ENCODE measurements around the gene BORCS5. TPM values are rescaled to one million over a fixed set of nuclear protein-coding genes. Genes with fewer than 3 reads are reported as not detected.
A peak's percentile ranks its signal among the peaks of the same experiment; 100 is the strongest.
"Not testable (repeated sequence)": the region's sequence is repeated elsewhere in the genome, so short reads cannot be mapped to it uniquely, and the experiment has no call there.

Gene BORCS5
- total and polyA plus RNA-seq, 7 experiments from 2014 or later, result 8.4 to 28.2 (median 18.6) TPM

GRCh38 chr12:12408265-12408690, 51.4 kb downstream of the BORCS5 start:
- Histone ChIP-seq H3K36me3 (ENCODE audit: control insufficient read depth in 2 of 3, insufficient read depth in 3 of 3, low read length in 3 of 3) (no peaks in the 10 kb centered on the region), H3K27me3 (ENCODE audit: control insufficient read depth in 2 of 2, insufficient read depth in 2 of 2, low read length in 2 of 2) (no peaks in the 10 kb centered on the region), H3K27ac (ENCODE audit: low read depth, low read length) (no peak overlapping the region), H3K4me3 (ENCODE audit: low read length) (no peak overlapping the region), H3K4me1 (ENCODE audit: control insufficient read depth in 2 of 2, insufficient read depth in 2 of 2, low read length in 2 of 2) (peaks cover 8 to 11% of the 10 kb centered on the region in 2 donors), H3K9me3 (ENCODE audit: control insufficient read depth in 2 of 3, low read length in 3 of 3) (no peaks in the 10 kb centered on the region)
- ChIA-PET CTCF (no interaction called here), POLR2A (no interaction called here)
- intact Hi-C loops (cut with micrococcal nuclease), result loop anchor here in 1 of 2 donors (5.0 kb wide), 1 partner anchor 34 kb away; no protein-coding TSS in a partner anchor
- DNase-seq, result peak in 1 of 9 donors; percentile 25
- peak; percentile 40 for ATAC-seq
- H3K9me3 Mint-ChIP-seq, result peaks cover 0 to 8% (median 0%) of the 10 kb centered on the region in 11 donors
- H3K4me3 Mint-ChIP-seq, result peak overlapping the region in 1 of 10 donors; percentile 9
- H3K36me3 Mint-ChIP-seq, result peaks cover 0 to 35% (median 21%) of the 10 kb centered on the region in 5 donors
- H3K27me3 Mint-ChIP-seq, result no peaks in the 10 kb centered on the region
- H3K27ac Mint-ChIP-seq, result peak overlapping the region in 8 of 9 donors; percentile 0 to 76 (median 57)
- peaks cover 14 to 44% (median 33%) of the 10 kb centered on the region in 7 donors for H3K4me1 Mint-ChIP-seq

- H3K4me3 ChIP-seq (ENCODE audit: low read length); CTCF ChIA-PET; H3K9me3 Mint-ChIP-seq; POLR2A ChIA-PET; ATAC-seq; H3K27ac ChIP-seq (ENCODE audit: low read depth, low read length); H3K27me3 Mint-ChIP-seq; H3K9me3 ChIP-seq (ENCODE audit: control insufficient read depth in 2 of 3, low read length in 3 of 3); H3K4me3 Mint-ChIP-seq; DNase-seq; H3K36me3 ChIP-seq (ENCODE audit: control insufficient read depth in 2 of 3, insufficient read depth in 3 of 3, low read length in 3 of 3); H3K27me3 ChIP-seq (ENCODE audit: control insufficient read depth in 2 of 2, insufficient read depth in 2 of 2, low read length in 2 of 2): not testable (repeated sequence)
- H3K36me3 Mint-ChIP-seq, result peaks cover 0 to 32% (median 21%) of the 10 kb centered on the region in 5 donors
- peak overlapping the region in 1 of 9 donors; percentile 33 for H3K27ac Mint-ChIP-seq
- intact Hi-C loops (cut with micrococcal nuclease), result loop anchor here in 1 of 2 donors (5.0 kb wide), 1 partner anchor 33 kb away; no protein-coding TSS in a partner anchor
- H3K4me1 ChIP-seq (ENCODE audit: control insufficient read depth in 2 of 2, insufficient read depth in 2 of 2, low read length in 2 of 2), result peaks cover 0 to 11% of the 10 kb centered on the region in 2 donors
- H3K4me1 Mint-ChIP-seq, result peaks cover 7 to 33% (median 22%) of the 10 kb centered on the region in 7 donors
These were observed 52.5 kb downstream of the BORCS5 start for GRCh38 chr12:12409337-12409736.

GRCh38 chr12:12415886-12416285, 59.0 kb downstream of the BORCS5 start:
- ATAC-seq (no peak), DNase-seq (no peak)
- peak overlapping the region in 7 of 9 donors; percentile 32 to 75 (median 51) for H3K27ac Mint-ChIP-seq
- ChIA-PET CTCF (interaction anchor here (0.6 kb wide), 1 partner anchor 13 kb away, joined by 4 read pairs; no protein-coding TSS in a partner anchor), POLR2A (no interaction called here)
- H3K27ac ChIP-seq (ENCODE audit: low read depth, low read length), result no peak overlapping the region
- H3K4me3 Mint-ChIP-seq, result no peak overlapping the region
- no peaks in the 10 kb centered on the region for H3K27me3 Mint-ChIP-seq
- peaks cover 4 to 28% (median 14%) of the 10 kb centered on the region in 7 donors for H3K4me1 Mint-ChIP-seq
- peaks cover 0 to 20% (median 5%) of the 10 kb centered on the region in 11 donors for H3K9me3 Mint-ChIP-seq
- intact Hi-C loops (cut with micrococcal nuclease), result no loop called here
- H3K4me1 ChIP-seq (ENCODE audit: control insufficient read depth in 2 of 2, insufficient read depth in 2 of 2, low read length in 2 of 2), result no peaks in the 10 kb centered on the region
- H3K27me3 ChIP-seq (ENCODE audit: control insufficient read depth in 2 of 2, insufficient read depth in 2 of 2, low read length in 2 of 2), result no peaks in the 10 kb centered on the region
- peaks cover 5 to 35% (median 23%) of the 10 kb centered on the region in 5 donors for H3K36me3 Mint-ChIP-seq
- no peak overlapping the region for H3K4me3 ChIP-seq (ENCODE audit: low read length)
- H3K36me3 ChIP-seq (ENCODE audit: control insufficient read depth in 2 of 3, insufficient read depth in 3 of 3, low read length in 3 of 3), result no peaks in the 10 kb centered on the region
- no peaks in the 10 kb centered on the region for H3K9me3 ChIP-seq (ENCODE audit: control insufficient read depth in 2 of 3, low read length in 3 of 3)

- H3K9me3 ChIP-seq (ENCODE audit: control insufficient read depth in 2 of 3, low read length in 3 of 3); H3K27me3 Mint-ChIP-seq; intact Hi-C loops (cut with micrococcal nuclease); ATAC-seq; CTCF ChIA-PET; H3K4me1 ChIP-seq (ENCODE audit: control insufficient read depth in 2 of 2, insufficient read depth in 2 of 2, low read length in 2 of 2); H3K27ac ChIP-seq (ENCODE audit: low read depth, low read length); DNase-seq; H3K4me3 Mint-ChIP-seq; H3K4me3 ChIP-seq (ENCODE audit: low read length); H3K27me3 ChIP-seq (ENCODE audit: control insufficient read depth in 2 of 2, insufficient read depth in 2 of 2, low read length in 2 of 2); H3K27ac Mint-ChIP-seq; H3K36me3 ChIP-seq (ENCODE audit: control insufficient read depth in 2 of 3, insufficient read depth in 3 of 3, low read length in 3 of 3): not testable (repeated sequence)
- POLR2A ChIA-PET, result interaction anchor here (0.8 kb wide), 1 partner anchor 67 kb away, joined by 4 read pairs; no protein-coding TSS in a partner anchor
- Mint-ChIP-seq H3K36me3 (peaks cover 23 to 47% (median 35%) of the 10 kb centered on the region in 5 donors), H3K4me1 (peaks cover 2 to 20% (median 12%) of the 10 kb centered on the region in 7 donors), H3K9me3 (peaks cover 9 to 45% (median 21%) of the 10 kb centered on the region in 11 donors)
These were observed 62.3 kb downstream of the BORCS5 start for GRCh38 chr12:12419165-12419564.

GRCh38 chr12:12423367-12423766, 66.5 kb downstream of the BORCS5 start:
- no peak overlapping the region for H3K4me3 Mint-ChIP-seq

GRCh38 chr12:12425001-12425400, 68.1 kb downstream of the BORCS5 start:
- Histone ChIP-seq H3K4me1 (ENCODE audit: control insufficient read depth in 2 of 2, insufficient read depth in 2 of 2, low read length in 2 of 2) (peaks cover 0 to 3% of the 10 kb centered on the region in 2 donors), H3K36me3 (ENCODE audit: control insufficient read depth in 2 of 3, insufficient read depth in 3 of 3, low read length in 3 of 3) (no peaks in the 10 kb centered on the region), H3K9me3 (ENCODE audit: control insufficient read depth in 2 of 3, low read length in 3 of 3) (peaks cover 0 to 4% (median 0%) of the 10 kb centered on the region in 3 experiments), H3K4me3 (ENCODE audit: low read length) (no peak overlapping the region), H3K27ac (ENCODE audit: low read depth, low read length) (no peak overlapping the region), H3K27me3 (ENCODE audit: control insufficient read depth in 2 of 2, insufficient read depth in 2 of 2, low read length in 2 of 2) (no peaks in the 10 kb centered on the region)
- Mint-ChIP-seq H3K27me3 (no peaks in the 10 kb centered on the region), H3K4me3 (no peak overlapping the region), H3K27ac (no peak overlapping the region), H3K36me3 (peaks cover 25 to 48% (median 39%) of the 10 kb centered on the region in 5 donors), H3K9me3 (peaks cover 11 to 50% (median 25%) of the 10 kb centered on the region in 11 donors), H3K4me1 (peaks cover 3 to 25% (median 10%) of the 10 kb centered on the region in 7 donors)
- ChIA-PET CTCF (no interaction called here), POLR2A (interaction anchor here (1.0 to 1.1 kb wide), 2 partner anchors 16 to 21 kb away, joined by 3 read pairs; no protein-coding TSS in a partner anchor)
- intact Hi-C loops (cut with micrococcal nuclease), result no loop called here
- ATAC-seq, result no peak
- DNase-seq, result no peak

More at GRCh38 chr12:12423367-12423766, 66.5 kb downstream of the BORCS5 start:
- CTCF ChIA-PET, result no interaction called here
- Histone ChIP-seq H3K36me3 (ENCODE audit: control insufficient read depth in 2 of 3, insufficient read depth in 3 of 3, low read length in 3 of 3) (no peaks in the 10 kb centered on the region), H3K27ac (ENCODE audit: low read depth, low read length) (no peak overlapping the region), H3K27me3 (ENCODE audit: control insufficient read depth in 2 of 2, insufficient read depth in 2 of 2, low read length in 2 of 2) (no peaks in the 10 kb centered on the region), H3K4me3 (ENCODE audit: low read length) (no peak overlapping the region), H3K9me3 (ENCODE audit: control insufficient read depth in 2 of 3, low read length in 3 of 3) (peaks cover 0 to 4% (median 0%) of the 10 kb centered on the region in 3 experiments), H3K4me1 (ENCODE audit: control insufficient read depth in 2 of 2, insufficient read depth in 2 of 2, low read length in 2 of 2) (no peaks in the 10 kb centered on the region)
- Mint-ChIP-seq H3K27ac (no peak overlapping the region), H3K27me3 (no peaks in the 10 kb centered on the region), H3K4me1 (peaks cover 3 to 17% (median 6%) of the 10 kb centered on the region in 7 donors), H3K9me3 (peaks cover 11 to 54% (median 25%) of the 10 kb centered on the region in 11 donors), H3K36me3 (peaks cover 25 to 57% (median 44%) of the 10 kb centered on the region in 5 donors)
- intact Hi-C loops (cut with micrococcal nuclease), result no loop called here
- ATAC-seq, result no peak
- POLR2A ChIA-PET, result interaction anchor here (0.8 kb wide), 1 partner anchor 25 kb away, joined by 3 read pairs; no protein-coding TSS in a partner anchor
- no peak for DNase-seq

All from naive thymus-derived CD4-positive, alpha-beta T cell (primary cell).